ENCODE results near the gene DLST.

The DLST gene

GRCh38 chr14:74846168-74846567 lies 35.5 kb upstream of the DLST start:
- Histone ChIP-seq H3K27me3 (ENCODE audit: insufficient read depth, low read length, poor library complexity, severe bottlenecking) (no peaks in the 10 kb centered on the region), H3K79me2 (ENCODE audit: insufficient read depth, low read length) (no peaks in the 10 kb centered on the region), H3K4me2 (ENCODE audit: low read depth, low read length, poor library complexity, severe bottlenecking) (no peak overlapping the region), H3K9me3 (ENCODE audit: insufficient read depth, low read depth, low read length) (no peaks in the 10 kb centered on the region), H3K36me3 (ENCODE audit: insufficient read depth, low read length) (no peaks in the 10 kb centered on the region; the same call in 1 of the 2 replicates), H3K9ac (ENCODE audit: low read depth, low read length, poor library complexity, severe bottlenecking) (no peak overlapping the region), H3K4me3 (ENCODE audit: low read length, poor library complexity, severe bottlenecking) (no peak overlapping the region), H3F3A (ENCODE audit: low read depth) (no peaks in the 10 kb centered on the region), H3K9me2 (replicated peaks; ENCODE audit: low read depth, low read length) (no peaks in the 10 kb centered on the region), H4K20me1 (ENCODE audit: insufficient read depth, low read length, poor library complexity, severe bottlenecking) (no peaks in the 10 kb centered on the region), H3K4me1 (ENCODE audit: insufficient read depth, low read length, poor library complexity, severe bottlenecking) (no peaks in the 10 kb centered on the region), H2AFZ (ENCODE audit: low read length) (no peak overlapping the region)
- TF ChIP-seq EZH2phosphoT487 (IDR thresholded peaks at IDR 0.05; ENCODE audit: borderline replicate concordance): no peak
- TF ChIP-seq CTCF (conservative IDR thresholded peaks at IDR 0.05; ENCODE audit: low read length): no peak

- H2AFZ ChIP-seq (ENCODE audit: low read length): no peak overlapping the region
- H3K9me2 ChIP-seq (replicated peaks; ENCODE audit: low read depth, low read length): no peaks in the 10 kb centered on the region
- no peak for TF ChIP-seq CTCF (conservative IDR thresholded peaks at IDR 0.05; ENCODE audit: low read length)
- no peak for TF ChIP-seq EZH2phosphoT487 (IDR thresholded peaks at IDR 0.05; ENCODE audit: borderline replicate concordance)
- H3K9ac ChIP-seq (ENCODE audit: low read depth, low read length, poor library complexity, severe bottlenecking): no peak overlapping the region
- no peaks in the 10 kb centered on the region for H3K9me3 ChIP-seq (ENCODE audit: insufficient read depth, low read depth, low read length)
- H3F3A ChIP-seq (ENCODE audit: low read depth): no peaks in the 10 kb centered on the region
- H3K36me3 ChIP-seq (ENCODE audit: insufficient read depth, low read length): no peaks in the 10 kb centered on the region; the same call in 1 of the 2 replicates
- H3K27me3 ChIP-seq (ENCODE audit: insufficient read depth, low read length, poor library complexity, severe bottlenecking): no peaks in the 10 kb centered on the region
- H3K4me2 ChIP-seq (ENCODE audit: low read depth, low read length, poor library complexity, severe bottlenecking): no peak overlapping the region
- H3K4me1 ChIP-seq (ENCODE audit: insufficient read depth, low read length, poor library complexity, severe bottlenecking): no peaks in the 10 kb centered on the region
- no peaks in the 10 kb centered on the region for H4K20me1 ChIP-seq (ENCODE audit: insufficient read depth, low read length, poor library complexity, severe bottlenecking)
- H3K4me3 ChIP-seq (ENCODE audit: low read length, poor library complexity, severe bottlenecking): no peak overlapping the region
- H3K79me2 ChIP-seq (ENCODE audit: insufficient read depth, low read length): no peaks in the 10 kb centered on the region
Observed at GRCh38 chr14:74846968-74847665, 34.6 kb upstream of the DLST start.

- no peaks in the 10 kb centered on the region for H3K79me2 ChIP-seq (ENCODE audit: insufficient read depth, low read length)
- no peaks in the 10 kb centered on the region for H3K9me3 ChIP-seq (ENCODE audit: insufficient read depth, low read depth, low read length)
- no peaks in the 10 kb centered on the region for H3K36me3 ChIP-seq (ENCODE audit: insufficient read depth, low read length)
- H3K27me3 ChIP-seq (ENCODE audit: insufficient read depth, low read length, poor library complexity, severe bottlenecking): no peaks in the 10 kb centered on the region
- no peak overlapping the region for H3K4me2 ChIP-seq (ENCODE audit: low read depth, low read length, poor library complexity, severe bottlenecking)
- no peak overlapping the region for H3K4me3 ChIP-seq (ENCODE audit: low read length, poor library complexity, severe bottlenecking)
- H3K9ac ChIP-seq (ENCODE audit: low read depth, low read length, poor library complexity, severe bottlenecking): no peak overlapping the region
- H3K9me2 ChIP-seq (replicated peaks; ENCODE audit: low read depth, low read length): no peaks in the 10 kb centered on the region
- no peak for TF ChIP-seq EZH2phosphoT487 (IDR thresholded peaks at IDR 0.05; ENCODE audit: borderline replicate concordance)
- H4K20me1 ChIP-seq (ENCODE audit: insufficient read depth, low read length, poor library complexity, severe bottlenecking): no peaks in the 10 kb centered on the region
- no peak overlapping the region for H2AFZ ChIP-seq (ENCODE audit: low read length)
- no peaks in the 10 kb centered on the region for H3K4me1 ChIP-seq (ENCODE audit: insufficient read depth, low read length, poor library complexity, severe bottlenecking)
- no peaks in the 10 kb centered on the region for H3F3A ChIP-seq (ENCODE audit: low read depth)
Observed at GRCh38 chr14:74848768-74849167, 32.9 kb upstream of the DLST start.

Data from Loucy (cell line).